Stimulated activated CD4-positive, alpha-beta T cell treated with anti-CD3 and anti-CD28 coated beads, Interleukin-2, amount 100 ng/mL, for 24 hours (primary cell): ENCODE measurements around the gene COL1A1.

Source experiments
- DNase-seq, 2 donors: peaks; one replicate each; pipeline ENCODE4 v3.0.0-alpha.2; 2020

COL1A1 gene

DNA sequence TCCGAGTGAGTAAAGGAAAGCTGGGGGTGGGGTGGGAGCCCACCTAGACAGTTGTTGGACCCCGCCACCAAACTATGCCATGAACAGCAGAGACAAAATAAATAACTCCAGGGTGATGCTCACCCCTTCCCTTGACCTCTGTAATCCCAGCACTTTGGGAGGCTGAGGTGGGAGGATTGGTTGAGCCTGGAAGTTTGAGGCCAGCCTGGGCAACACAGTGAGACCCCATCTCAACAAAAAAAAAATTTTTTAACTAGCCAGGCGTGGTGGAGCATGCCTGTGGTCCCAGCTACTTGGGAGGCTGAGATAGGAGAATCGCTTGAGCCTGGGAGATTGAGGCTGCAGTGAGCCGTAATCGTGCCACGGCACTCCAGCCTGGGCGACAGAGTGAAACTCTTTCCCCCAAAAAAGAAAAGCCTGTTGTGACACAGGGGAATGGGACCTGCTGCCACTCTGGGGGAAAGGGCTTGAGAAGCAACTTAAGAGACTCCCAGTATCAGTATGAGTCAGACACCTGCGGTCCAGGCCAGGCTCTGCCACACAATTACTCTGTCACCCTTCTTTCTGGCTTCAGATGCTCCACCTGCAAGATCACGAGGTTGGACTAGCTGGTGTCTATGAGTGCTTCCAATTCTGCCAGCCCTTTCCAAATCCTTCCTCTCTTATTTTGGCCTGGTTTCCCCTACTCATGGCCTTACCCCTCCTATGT lies 30.6 kb downstream of the COL1A1 start:
- DNase-seq, result no peak

GRCh38 chr17:50169881-50170459 lies 31.5 kb downstream of the COL1A1 start:
- DNase-seq, result no peak

DNA sequence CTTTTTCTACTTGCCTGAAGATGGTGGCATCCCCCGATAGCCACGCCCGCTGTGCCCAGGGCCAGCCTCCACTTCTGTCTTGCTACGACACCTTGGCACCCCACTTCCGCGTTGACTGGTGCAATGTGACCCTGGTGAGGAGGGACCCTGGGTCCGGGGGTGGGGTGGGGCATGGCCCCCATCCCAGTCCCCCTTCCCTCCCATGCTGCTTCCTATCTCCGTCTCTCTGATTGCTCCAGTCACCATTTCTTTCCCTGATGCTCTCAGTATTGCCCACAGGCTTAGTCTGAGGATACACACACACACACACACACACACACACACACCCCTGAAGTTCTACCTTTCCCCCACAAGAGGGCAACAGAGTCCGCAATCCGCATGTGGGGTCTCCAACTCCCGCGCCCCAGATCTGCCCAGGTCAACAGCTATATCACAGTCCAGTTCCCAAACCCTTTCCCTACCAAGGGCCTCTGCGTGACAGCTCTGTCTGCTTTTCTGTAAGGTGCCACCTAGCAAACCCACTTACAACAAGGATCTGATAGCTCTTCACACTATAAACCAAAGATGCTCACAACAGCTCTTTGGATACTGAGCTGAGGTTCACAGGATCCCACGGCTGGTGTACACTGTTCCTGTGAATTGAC lies 32.2 kb downstream of the COL1A1 start:
- peak; percentile 58 to 64 for DNase-seq

GRCh38 chr17:50168319-50168718 lies 33.1 kb downstream of the COL1A1 start:
- DNase-seq, result no peak

- DNase-seq, result no peak
Measured at GRCh38 chr17:50167371-50167770, 34.1 kb downstream of the COL1A1 start.

GRCh38 chr17:50166518-50167181 lies 34.8 kb downstream of the COL1A1 start:
- DNase-seq, result no peak

GRCh38 chr17:50165867-50166517 lies 35.4 kb downstream of the COL1A1 start, which contains the start of gene SGCA:
TSS of gene SGCA (plus strand) at chr17:50166005. CDS start at chr17:50166041, 36 bp downstream.
- no peak for DNase-seq

DNA sequence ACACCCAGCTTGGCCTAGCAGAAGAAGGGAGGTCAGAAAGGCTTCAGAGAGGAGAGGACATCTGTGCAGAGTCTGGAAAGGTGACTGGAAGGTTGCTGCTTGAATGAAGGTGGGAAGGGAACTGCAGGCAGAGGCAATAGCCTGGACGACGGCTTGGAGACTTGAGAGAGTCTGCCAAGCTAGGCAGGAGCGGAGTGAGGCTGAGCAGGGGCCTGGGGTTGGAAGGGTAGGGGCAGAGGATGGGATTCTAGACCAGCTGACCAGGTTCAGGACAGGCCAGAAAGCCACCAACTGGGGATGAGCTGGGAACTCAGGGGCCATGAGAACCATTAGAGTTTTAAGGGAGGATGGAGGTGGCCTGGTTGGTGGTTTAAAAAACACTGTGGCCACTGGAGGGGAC lies 36.0 kb downstream of the COL1A1 start:
- DNase-seq, result no peak

DNA sequence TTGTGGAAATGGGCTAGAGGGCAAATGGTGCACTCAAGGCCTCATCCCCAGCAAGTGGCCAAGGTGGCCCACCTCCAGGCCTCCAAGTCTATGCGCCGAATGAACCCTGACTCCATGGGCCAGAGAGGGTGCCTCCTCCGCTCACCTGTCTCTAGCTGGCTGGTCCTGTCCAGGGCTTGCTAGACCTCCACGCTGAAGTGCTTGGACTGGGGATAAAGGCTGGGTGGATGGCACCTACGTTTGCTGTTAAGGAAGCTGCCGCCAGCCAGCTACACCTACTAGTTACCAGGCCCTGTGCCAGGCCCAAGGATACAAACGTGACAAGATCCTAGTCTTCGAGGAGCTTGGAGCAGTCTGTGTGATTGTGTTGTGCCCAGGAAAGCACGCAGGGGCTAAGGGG lies 36.4 kb downstream of the COL1A1 start:
- DNase-seq, result no peak

GRCh38 chr17:50164697-50164988 lies 36.8 kb downstream of the COL1A1 start:
- no peak for DNase-seq

DNA sequence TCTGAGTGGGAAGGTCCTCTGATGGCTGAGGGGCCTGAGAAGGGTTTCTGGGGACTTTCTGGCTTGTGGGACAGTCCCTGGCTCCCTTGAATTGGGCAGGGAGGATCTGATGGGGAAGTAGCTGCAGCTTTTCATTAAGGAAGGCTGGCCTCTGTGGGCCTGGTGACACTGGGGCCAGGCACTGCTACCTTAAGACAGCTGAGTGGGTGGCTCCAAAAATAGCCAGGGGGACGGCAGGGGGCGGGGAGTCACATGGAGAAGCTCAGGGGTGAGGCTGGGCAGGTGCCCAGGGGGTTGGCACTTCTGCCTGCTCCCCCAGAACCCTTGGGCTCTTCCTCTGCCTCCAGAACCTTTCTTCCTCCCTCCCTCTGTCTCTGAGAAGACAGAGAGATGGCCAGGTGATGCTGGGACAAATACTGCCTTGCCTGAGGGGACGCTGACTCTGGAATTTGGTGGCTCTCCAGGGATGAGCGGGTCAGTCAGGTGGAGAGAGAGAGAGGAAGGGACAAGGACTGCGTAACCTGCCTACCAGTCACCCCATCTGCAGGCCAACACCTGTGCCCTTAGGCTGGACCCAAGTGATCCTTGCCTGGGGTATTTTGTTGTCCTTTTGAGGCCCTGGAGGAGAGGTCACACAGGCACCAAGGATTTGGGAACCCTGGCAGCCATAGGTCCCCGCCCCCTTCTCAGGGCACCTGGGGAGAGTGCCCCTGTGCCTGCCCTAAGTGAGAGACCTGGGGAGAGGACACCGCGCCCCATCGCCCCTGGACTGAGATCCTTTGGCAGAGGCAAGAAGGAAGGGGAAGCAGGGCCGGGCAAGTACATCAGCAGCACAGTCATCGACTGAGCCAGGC lies 37.4 kb downstream of the COL1A1 start:
- no peak for DNase-seq

- DNase-seq, result no peak
Measured at GRCh38 chr17:50162466-50163254, 38.8 kb downstream of the COL1A1 start.

DNA sequence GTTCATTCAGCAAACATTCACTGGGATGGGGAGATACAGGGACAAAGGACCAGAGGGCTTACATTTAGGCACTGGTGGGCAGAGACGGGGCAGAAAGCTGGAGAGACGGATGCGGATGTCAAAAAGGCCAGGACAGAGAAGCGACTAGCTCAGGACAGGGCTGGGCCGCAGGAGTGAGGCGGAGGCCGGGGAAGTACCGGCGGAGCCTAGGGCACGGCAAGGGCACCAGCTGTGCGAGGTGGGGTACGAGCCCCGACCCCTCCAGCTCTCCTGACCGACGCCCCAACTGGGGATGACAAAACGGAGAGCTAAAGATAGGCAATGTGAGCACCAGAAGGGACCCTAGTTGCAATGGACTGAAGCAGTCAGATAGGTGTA lies 39.5 kb downstream of the COL1A1 start:
- no peak for DNase-seq

DNA sequence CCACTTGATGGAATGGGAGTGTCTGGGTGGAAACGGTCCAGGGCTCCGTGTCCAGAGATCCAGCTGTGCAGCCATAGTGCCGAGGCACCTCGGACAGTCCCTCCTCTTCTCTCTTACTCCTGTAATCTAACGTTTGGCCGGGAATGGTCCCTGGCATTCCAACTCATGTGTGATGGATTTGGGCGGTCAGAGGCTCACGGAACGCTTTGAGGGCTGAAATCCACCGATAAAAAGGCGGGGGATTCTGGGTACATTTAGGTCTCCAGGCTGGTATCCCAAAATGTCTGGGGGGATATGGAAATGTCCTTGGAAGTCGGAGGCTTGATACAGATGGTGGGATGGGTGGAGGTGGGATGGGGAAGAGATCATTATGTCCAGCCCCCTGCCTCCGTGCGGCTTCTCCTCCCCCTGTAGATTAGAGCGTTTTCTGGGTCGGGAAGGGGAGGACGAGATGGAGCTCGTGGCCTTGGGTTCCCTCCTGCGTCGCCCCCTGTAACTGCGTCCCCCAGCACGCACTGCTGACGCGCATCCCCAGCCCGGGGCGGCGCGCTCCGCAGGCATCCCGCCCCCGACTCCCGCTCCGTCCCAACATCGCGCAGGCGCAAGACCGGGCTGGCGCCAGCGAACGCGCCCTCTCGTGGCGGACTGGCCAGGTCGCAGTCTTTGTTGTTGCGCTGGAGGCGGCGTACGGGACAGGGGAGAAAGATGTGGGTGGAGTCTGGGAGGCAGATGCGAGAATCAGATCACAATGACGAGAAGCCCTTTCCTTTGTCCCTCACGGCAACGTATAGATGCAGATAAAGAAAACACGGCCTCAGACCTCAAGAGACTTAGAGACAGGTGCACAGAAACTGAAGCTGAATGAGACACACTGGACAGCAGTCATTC lies 40.2 kb downstream of the COL1A1 start:
- DNase-seq, result peak; percentile 96

DNA sequence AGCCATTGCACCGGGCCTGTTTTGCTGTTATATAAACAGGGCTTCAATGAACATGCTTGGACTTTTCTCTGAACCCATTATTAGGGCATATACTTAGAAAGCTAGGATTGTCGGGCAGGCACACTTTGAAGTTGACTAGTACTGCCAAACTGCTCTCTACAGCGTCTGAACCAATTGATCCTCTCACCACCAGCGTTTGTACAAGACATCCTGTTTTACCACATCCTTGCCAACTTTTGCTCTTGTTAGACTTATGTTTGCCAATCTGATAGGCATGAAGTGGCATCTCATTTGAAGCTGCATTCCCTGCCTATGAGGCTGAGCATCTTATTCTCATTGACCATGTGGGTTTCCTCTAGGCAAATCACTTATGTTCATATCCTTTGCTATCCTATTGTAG lies 43.5 kb downstream of the COL1A1 start:
- DNase-seq, result no peak

DNA sequence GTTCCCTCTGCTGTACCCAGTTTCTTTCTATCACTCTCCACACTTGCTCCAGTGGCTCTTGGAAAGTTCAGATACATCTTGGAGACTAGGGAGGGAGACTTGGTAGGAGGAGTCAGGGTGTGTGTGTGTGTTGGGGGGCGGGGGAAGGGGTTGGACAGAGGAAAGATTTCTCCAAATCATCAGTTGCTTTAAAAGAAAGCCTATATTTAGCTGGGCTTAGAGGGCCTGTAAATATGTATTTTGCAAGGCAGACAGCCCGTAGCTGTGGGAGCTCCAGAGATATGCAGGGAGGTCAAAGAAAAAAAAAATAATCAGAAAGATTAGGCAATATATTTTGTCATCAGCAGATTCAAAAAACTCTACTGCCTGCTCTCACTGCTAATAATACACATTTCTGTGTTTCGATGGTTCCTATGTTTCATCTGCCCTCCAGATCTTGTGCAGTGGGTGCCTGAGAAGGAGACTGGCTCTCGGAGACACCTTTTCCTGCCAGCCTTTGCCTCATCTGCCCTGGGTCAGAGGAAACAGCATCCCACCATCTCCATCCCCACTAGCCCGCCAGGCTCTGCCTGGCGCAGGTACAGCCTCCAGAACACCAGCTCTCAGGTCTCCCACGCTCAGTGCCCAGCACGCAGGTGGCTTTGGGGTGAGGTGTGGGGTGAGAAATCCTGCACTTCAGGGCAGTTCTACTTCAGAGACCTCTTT lies 46.2 kb downstream of the COL1A1 start:
- DNase-seq, result no peak

GRCh38 chr17:50154604-50155003 lies 46.8 kb downstream of the COL1A1 start:
- no peak for DNase-seq

- DNase-seq, result no peak
Measured at GRCh38 chr17:50153650-50154575, 47.5 kb downstream of the COL1A1 start.

DNA sequence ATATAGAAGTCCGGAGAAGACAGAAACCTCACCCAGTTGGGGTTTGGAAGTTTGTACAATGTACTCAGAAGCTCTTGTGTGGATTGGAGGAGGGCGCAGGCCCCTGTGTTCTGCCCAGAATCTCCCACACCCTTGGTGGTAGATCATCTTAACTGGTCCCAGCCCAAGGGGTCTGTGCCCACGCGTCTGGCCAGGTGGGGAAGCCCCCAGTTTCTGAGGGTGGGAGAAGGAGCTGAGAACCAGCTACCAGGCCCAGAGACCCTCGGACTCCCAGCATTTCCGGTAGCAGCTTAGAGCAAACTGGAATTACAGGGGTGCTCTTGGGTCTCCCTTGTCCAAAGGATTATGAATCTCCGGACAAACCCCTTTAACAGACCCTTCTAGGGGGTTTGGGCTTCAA lies 48.7 kb downstream of the COL1A1 start:
- DNase-seq, result no peak
